GM12878 (cell line): ENCODE data around the gene SLC34A1. TPM values are rescaled to one million over a fixed set of nuclear protein-coding genes. Genes with fewer than 3 reads are reported as not detected.
A peak's percentile ranks its signal among the peaks of the same experiment; 100 is the strongest.

Source experiments
- ATAC-seq: fragments of 200-7000 bp; cut with Tn5 transposase; 3 replicates; pipeline ENCODE4 v1.9.1; 2020; ENCODE audit warnings: mild to moderate bottlenecking, moderate library complexity
- BruUV-seq: library from RNA; stranded (reverse); fragments of 400-500 nt; replicated peaks from 2 replicates; lab custom pipeline; 2021; lab: Mats Ljungman, UMichigan
- CTCF ChIA-PET: fragments of 300-600 bp; sonication (Branson Sonifier 250); formaldehyde crosslinking; extraction: SDS; loops from one replicate; lab custom pipeline; 2021; ENCODE audit warnings: inconsistent platforms; lab: Yijun Ruan, JAX
- POLR2A ChIA-PET: fragments of 350-600 bp; formaldehyde crosslinking; extraction: SDS; loops from one replicate; lab custom pipeline; 2021; ENCODE audit warnings: inconsistent platforms; lab: Charles Lee
- RAD21 ChIA-PET: fragments of 300-600 bp; sonication (Branson Sonifier 250); formaldehyde crosslinking; loops from one replicate; lab custom pipeline; 2023; ENCODE audit warnings: antibody characterized with exemption; ENCODE audit not compliant: unreplicated experiment; lab: Charles Lee
- SMC1A ChIA-PET: fragments of 300-600 bp; sonication (Branson Sonifier 250); formaldehyde crosslinking; loops from one replicate; lab custom pipeline; 2023; ENCODE audit not compliant: unreplicated experiment, uncharacterized antibody; lab: Charles Lee
- DNase-seq: peaks from one replicate; pipeline ENCODE4 v3.0.0-alpha.2; 2011; ENCODE audit warnings: low read depth, low spot score
- FAIRE-seq: peaks from 3 replicates; lab custom pipeline; 2011; peaks lifted over from hg19 to GRCh38; lab: Jason Lieb, UNC
- H2AFZ ChIP-seq: 2 replicates; pipeline ENCODE4 v1.6.0; 2011; ENCODE audit warnings: low read depth, low read length, control low read depth; ENCODE audit not compliant: control insufficient read depth
- H3K27ac ChIP-seq: 2 replicates; pipeline ENCODE4 v1.5.1; 2011; ENCODE audit warnings: control low read depth; ENCODE audit not compliant: control insufficient read depth, insufficient read depth
- H3K27me3 ChIP-seq, 2 experiments: replicated peaks in 1 of 2; 2 replicates each; pipeline versions ENCODE4 v1.6.0 to v1.6.1; 2011; ENCODE audit warnings: low read length in 1 of 2; ENCODE audit not compliant: control insufficient read depth in 2 of 2, insufficient read depth in 2 of 2
- H3K36me3 ChIP-seq, 2 experiments: 2 replicates each; pipeline ENCODE4 v1.5.1; 2011; ENCODE audit warnings: low read length in 1 of 2; ENCODE audit not compliant: control insufficient read depth in 2 of 2, insufficient read depth in 2 of 2
- H3K4me1 ChIP-seq: 2 replicates; pipeline ENCODE4 v1.6.1; 2011; ENCODE audit warnings: mild to moderate bottlenecking, low read length, moderate library complexity, mixed read lengths; ENCODE audit not compliant: control insufficient read depth, insufficient read depth
- H3K4me2 ChIP-seq: 2 replicates; pipeline ENCODE4 v1.6.0; 2011; ENCODE audit warnings: control low read depth; ENCODE audit not compliant: control insufficient read depth, insufficient read depth
- H3K4me3 ChIP-seq: fragments of 200-600 bp; sonication (generic); 2 replicates; pipeline ENCODE4 v1.5.1; 2016
- H3K79me2 ChIP-seq: 2 replicates; pipeline ENCODE4 v1.6.0; 2011; ENCODE audit warnings: low read length; ENCODE audit not compliant: control insufficient read depth, insufficient read depth
- H3K9ac ChIP-seq: 2 replicates; pipeline ENCODE4 v1.8.0; 2011; ENCODE audit warnings: low read length, control low read depth, mixed read lengths; ENCODE audit not compliant: control insufficient read depth, insufficient read depth
- H3K9me3 ChIP-seq: replicated peaks from 3 replicates; pipeline ENCODE4 v1.5.1; 2011; ENCODE audit warnings: mild to moderate bottlenecking, low read length; ENCODE audit not compliant: control insufficient read depth, insufficient read depth
- H4K20me1 ChIP-seq: 2 replicates; pipeline ENCODE4 v1.6.0; 2011; ENCODE audit not compliant: control insufficient read depth, insufficient read depth
- CEBPB ChIP-seq, 2 experiments: fragments of 150-350 bp in 1 of 2; IDR thresholded peaks; 2 replicates each; pipeline ENCODE4 v1.6.1; 2012 to 2014; ENCODE audit warnings: low read depth in 2 of 2, low read length in 2 of 2, borderline replicate concordance in 1 of 2, inconsistent platforms in 1 of 2
- DPF2 ChIP-seq: fragments of 450-650 bp; IDR thresholded peaks from 2 replicates; pipeline ENCODE4 v1.6.1; 2017; ENCODE audit warnings: mild to moderate bottlenecking
- E4F1 ChIP-seq: fragments of 450-650 bp; IDR thresholded peaks from 2 replicates; pipeline ENCODE4 v1.6.1; 2018; ENCODE audit warnings: borderline replicate concordance, mild to moderate bottlenecking; ENCODE audit not compliant: partially characterized antibody
- FOXM1 ChIP-seq: IDR thresholded peaks from 2 replicates; pipeline ENCODE4 v1.6.1; 2012; ENCODE audit warnings: low read depth, mild to moderate bottlenecking, inconsistent platforms, low read length, moderate library complexity
- HSF1 ChIP-seq: fragments of 150-350 bp; IDR thresholded peaks from 2 replicates; pipeline ENCODE4 v1.6.1; 2014; ENCODE audit warnings: mild to moderate bottlenecking, low read depth, low read length
- JUND ChIP-seq: IDR thresholded peaks from 2 replicates; pipeline ENCODE4 v1.6.1; 2012; ENCODE audit warnings: low read depth, mild to moderate bottlenecking, low read length, improper control_type of control experiment, moderate library complexity
- MAX ChIP-seq: IDR thresholded peaks from 2 replicates; pipeline ENCODE4 v1.6.1; 2012; ENCODE audit warnings: low read depth, low read length, improper control_type of control experiment
- NBN ChIP-seq: fragments of 450-650 bp; IDR thresholded peaks from 2 replicates; pipeline ENCODE4 v1.6.1; 2016
- SIX5 ChIP-seq: IDR thresholded peaks from 2 replicates; pipeline ENCODE4 v1.6.1; 2011; ENCODE audit warnings: mild to moderate bottlenecking, low read depth, low read length, moderate library complexity; ENCODE audit not compliant: severe bottlenecking
- SMAD1 ChIP-seq: fragments of 450-650 bp; IDR thresholded peaks from 2 replicates; pipeline ENCODE4 v1.6.1; 2018; ENCODE audit warnings: mild to moderate bottlenecking, low read depth; ENCODE audit not compliant: partially characterized antibody
- TCF3 ChIP-seq: IDR thresholded peaks from 2 replicates; pipeline ENCODE4 v1.6.1; 2012; ENCODE audit warnings: low read depth, mild to moderate bottlenecking, low read length, borderline replicate concordance; ENCODE audit not compliant: insufficient read depth
- ZBTB4 ChIP-seq: fragments of 450-650 bp; formaldehyde crosslinking; IDR thresholded peaks from 2 replicates; pipeline ENCODE4 v1.4.0; 2022; ENCODE audit warnings: mild to moderate bottlenecking, moderate library complexity
- ZNF274 ChIP-seq: IDR thresholded peaks from one replicate; pipeline ENCODE4 v1.8.0; 2011; ENCODE audit not compliant: insufficient read length, insufficient read depth
- ZNF622 ChIP-seq: fragments of 450-650 bp; IDR thresholded peaks from 2 replicates; pipeline ENCODE4 v1.6.1; 2017; ENCODE audit warnings: mild to moderate bottlenecking, inconsistent platforms
- WGBS: methylation state at CpG from one replicate; pipeline ENCODE4 v1.1.6; 2016; ENCODE audit warnings: low lambda C conversion rate; ENCODE audit not compliant: insufficient replicate concordance, insufficient coverage; ENCODE audit errors: missing lambda C conversion rate; 5-methylcytosine and 5-hydroxymethylcytosine counted together
- in situ Hi-C: fragments of 300-500 bp; cut with MboI; formaldehyde crosslinking; loops from 9 replicates; pipeline ENCODE4 v1.14.3; 2018; ENCODE audit warnings: mixed read lengths
- intact Hi-C: fragments of 100-400 bp; cut with micrococcal nuclease; formaldehyde crosslinking; loops from one replicate; pipeline ENCODE4 v1.14.2; 2022; ENCODE audit not compliant: unreplicated experiment
- polyA plus RNA-seq, 11 experiments: library from polyadenylated mRNA; depleted of rRNA in 4 of 11; unstranded in 6 of 11; stranded (reverse) in 5 of 11; fragments of >200 nt; fragmentation: Nextera tagmentation in 4 of 11; fragmentation: Illumina TruSeq in 1 of 11; extraction: Ambion mirVana in 4 of 11; extraction: Trizol in 1 of 11; gene quantifications; 1 replicate in 1 of 11; 2 replicates in 10 of 11; pipeline versions ENCODE4 v1.2.1 to v1.2.3, GENCODE V29; 2011 to 2016; ENCODE audit warnings: inconsistent platforms in 2 of 11, missing spikeins in 2 of 11, low read depth in 1 of 11
- total RNA-seq, 4 experiments: library from RNA; depleted of rRNA in 3 of 4; stranded (reverse); fragments of >200 nt in 3 of 4; fragmentation: Illumina TruSeq in 1 of 4; extraction: Trizol in 1 of 4; gene quantifications; 2 replicates each; pipeline versions ENCODE4 v1.2.1 to v1.2.3, GENCODE V29; 2013 to 2021

The SLC34A1 gene
- total and polyA plus RNA-seq, 10 of the 15 experiments (the other 5 are each of a cell fraction or from before 2014, with no cell fraction given): 0.03 to 0.14 (median 0.09) TPM; not detected in 2

- Histone ChIP-seq H3K27me3 (no peaks in the 10 kb centered on the region), H2AFZ (peak within 1 kb of the TSS; percentile 86), H3K4me3 (peak within 1 kb of the TSS; percentile 98), H3K4me1 (peaks cover 21% of the 10 kb centered on the region), H3K36me3 (peaks cover 0 to 11% of the 10 kb centered on the region in 2 experiments; a peak in 1 of 4 replicates), H3K9me3 (peaks cover 3% of the 10 kb centered on the region; the same call in 1 of the 3 replicates), H3K27ac (peak within 1 kb of the TSS; percentile 89), H4K20me1 (0 out of 2 replicates have a peak, but pooled peaks cover 3% of the 10 kb centered on the region), H3K79me2 (peaks cover 41% of the 10 kb centered on the region), H3K4me2 (peak within 1 kb of the TSS; percentile 90), H3K9ac (peak within 1 kb of the TSS; percentile 91)
- ChIA-PET SMC1A (interaction anchor here (1.0 to 3.4 kb wide), 11 partner anchors 9 to 52 kb away, joined by 3 to 20 read pairs (median 5); no protein-coding TSS in a partner anchor), CTCF (interaction anchor here (0.7 to 7.2 kb wide), 17 partner anchors 9 to 159 kb away, joined by 3 to 46 read pairs (median 6); no protein-coding TSS in a partner anchor), POLR2A (interaction anchor here (0.6 to 3.2 kb wide), 7 partner anchors 9 to 157 kb away, joined by 3 to 22 read pairs (median 5); no protein-coding TSS in a partner anchor), RAD21 (interaction anchor here (0.8 to 2.9 kb wide), 9 partner anchors 10 to 104 kb away, joined by 3 to 20 read pairs (median 4); no protein-coding TSS in a partner anchor)
- WGBS: 10% methylated on average over 55 of the region's 55 CpGs
- in situ Hi-C loops: no loop called here
- FAIRE-seq (peak; percentile 94), DNase-seq (peak; percentile 93), ATAC-seq (peak; percentile 99)
- TSS peak; percentile 84 for BruUV-seq
- intact Hi-C loops: no loop called here
- no peak; the same call in 1 of the 2 replicates for TF ChIP-seq FOXM1
- TF ChIP-seq NBN: peak; percentile 94
- TF ChIP-seq SMAD1: no peak
- peak; percentile 24; the same call in 1 of the 2 replicates for TF ChIP-seq MAX
- TF ChIP-seq DPF2: peak; percentile 97
- TF ChIP-seq ZNF274: no peak
- TF ChIP-seq TCF3: 0 out of 2 replicates have a peak, but pooled peaks have one; percentile 12
- TF ChIP-seq ZBTB4: no peak
- TF ChIP-seq ZNF622: no peak
- peak; percentile 87 for TF ChIP-seq SIX5
- TF ChIP-seq E4F1: peak; percentile 96
- peak; percentile 64 for TF ChIP-seq HSF1
- TF ChIP-seq CEBPB (IDR thresholded peaks at IDR 0.05; ENCODE audit: borderline replicate concordance in 1 of 2, low read depth in 2 of 2, low read length in 2 of 2): no peak
- TF ChIP-seq JUND: no peak
These were observed 32.6 kb upstream of the SLC34A1 start, which contains the start of gene LMAN2 for GRCh38 chr5:177351392-177352329. Gene LMAN2 (minus strand): TSS chr5:177351668. CDS start chr5:177351647, 21 bp downstream.
